ENCODE results near the gene C9orf50.
A peak's percentile ranks its signal among the peaks of the same experiment; 100 is the strongest.

The C9orf50 gene

DNA sequence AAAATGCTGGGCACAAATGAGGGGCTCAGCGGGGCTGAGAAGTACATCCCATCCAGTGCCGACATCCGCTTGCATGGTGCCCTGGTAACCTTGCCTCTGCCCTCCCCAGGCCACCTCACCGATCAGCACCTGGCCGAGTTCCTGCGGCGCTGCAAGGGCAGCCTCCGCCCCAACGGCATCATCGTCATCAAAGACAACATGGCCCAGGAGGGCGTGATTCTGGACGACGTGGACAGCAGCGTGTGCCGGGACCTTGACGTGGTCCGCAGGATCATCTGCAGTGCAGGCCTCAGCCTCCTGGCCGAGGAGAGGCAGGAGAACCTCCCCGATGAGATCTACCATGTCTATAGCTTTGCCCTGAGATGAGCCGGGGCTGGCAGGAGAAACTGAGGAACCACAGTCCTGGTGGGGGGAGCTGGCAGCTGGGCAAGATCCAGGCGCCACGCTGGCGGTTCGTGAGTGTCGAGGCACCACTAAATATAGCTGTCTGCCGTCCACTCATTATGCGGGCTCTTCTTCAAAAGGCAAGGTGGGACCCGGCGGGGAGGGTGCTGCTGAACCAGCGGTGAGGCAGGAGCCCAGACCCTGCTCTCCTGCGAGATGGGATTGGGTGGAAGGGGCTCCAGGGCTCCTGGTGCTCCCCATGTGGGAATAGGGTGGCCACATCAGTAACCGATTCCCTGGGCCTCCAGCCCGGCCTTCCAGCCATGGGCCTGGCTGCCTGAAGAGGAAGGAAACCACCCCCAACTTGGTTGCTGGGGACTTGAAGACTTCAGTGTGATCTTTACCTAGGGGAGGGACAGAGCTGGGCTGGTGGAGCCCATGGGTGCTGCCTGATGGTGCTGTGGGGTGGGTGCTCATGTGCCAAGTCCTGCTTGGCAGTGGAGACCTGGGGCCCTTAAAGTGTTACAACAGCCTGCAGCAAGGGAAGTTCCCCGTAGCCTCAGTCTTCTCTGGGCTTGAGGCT is 14.5 kb upstream of the C9orf50 start:
- Mint-ChIP-seq H3K4me1 (peaks cover 26% of the 10 kb centered on the region), H3K4me3 (no peak overlapping the region), H3K27ac (ENCODE audit: low read depth) (no peak overlapping the region), H3K9me3 (no peaks in the 10 kb centered on the region), H3K27me3 (no peaks in the 10 kb centered on the region), H3K36me3 (ENCODE audit: insufficient read depth) (peaks cover 33% of the 10 kb centered on the region)
- DNase-seq (ENCODE audit: low spot score in 2 of 2) (no peak), ATAC-seq (replicated peaks; ENCODE audit: extremely low read depth, poor library complexity, severe bottlenecking) (no peak)

- H3K27ac Mint-ChIP-seq (ENCODE audit: low read depth), result no peak overlapping the region
- H3K36me3 Mint-ChIP-seq (ENCODE audit: insufficient read depth), result peaks cover 33% of the 10 kb centered on the region
- H3K4me3 Mint-ChIP-seq, result no peak overlapping the region
- DNase-seq (ENCODE audit: low spot score in 2 of 2), result no peak
- peaks cover 35% of the 10 kb centered on the region for H3K4me1 Mint-ChIP-seq
- no peak for ATAC-seq (replicated peaks; ENCODE audit: extremely low read depth, poor library complexity, severe bottlenecking)
- no peaks in the 10 kb centered on the region for H3K9me3 Mint-ChIP-seq
- no peaks in the 10 kb centered on the region for H3K27me3 Mint-ChIP-seq
Observed at GRCh38 chr9:129633848-129634247, 12.9 kb upstream of the C9orf50 start.

DNA sequence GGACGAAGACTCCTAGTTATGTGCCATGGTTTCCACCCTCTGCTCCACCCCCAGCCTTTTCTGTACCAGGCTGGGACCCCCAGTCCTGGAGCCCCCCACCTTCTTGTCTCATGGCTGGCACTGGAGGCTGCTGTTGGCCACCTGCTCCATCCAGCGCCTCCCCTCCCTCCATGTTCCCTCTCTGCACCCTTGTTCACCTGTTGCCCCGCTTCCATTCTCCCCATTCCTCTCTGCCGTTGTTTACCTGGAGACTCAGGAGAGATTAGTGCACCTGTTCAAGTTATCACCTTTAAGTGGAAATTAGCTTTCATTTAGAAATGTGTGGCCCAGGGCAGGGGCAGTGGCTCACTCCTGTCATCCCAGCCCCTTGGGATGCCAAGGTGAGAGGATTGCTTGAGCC is 12.3 kb upstream of the C9orf50 start:
- ATAC-seq (replicated peaks; ENCODE audit: extremely low read depth, poor library complexity, severe bottlenecking) (no peak), DNase-seq (ENCODE audit: low spot score in 2 of 2) (no peak)
- no peaks in the 10 kb centered on the region for H3K9me3 Mint-ChIP-seq
- H3K4me1 Mint-ChIP-seq, result peaks cover 37% of the 10 kb centered on the region
- H3K36me3 Mint-ChIP-seq (ENCODE audit: insufficient read depth), result peaks cover 31% of the 10 kb centered on the region
- no peaks in the 10 kb centered on the region for H3K27me3 Mint-ChIP-seq
- no peak overlapping the region for H3K27ac Mint-ChIP-seq (ENCODE audit: low read depth)
- H3K4me3 Mint-ChIP-seq, result no peak overlapping the region

DNA sequence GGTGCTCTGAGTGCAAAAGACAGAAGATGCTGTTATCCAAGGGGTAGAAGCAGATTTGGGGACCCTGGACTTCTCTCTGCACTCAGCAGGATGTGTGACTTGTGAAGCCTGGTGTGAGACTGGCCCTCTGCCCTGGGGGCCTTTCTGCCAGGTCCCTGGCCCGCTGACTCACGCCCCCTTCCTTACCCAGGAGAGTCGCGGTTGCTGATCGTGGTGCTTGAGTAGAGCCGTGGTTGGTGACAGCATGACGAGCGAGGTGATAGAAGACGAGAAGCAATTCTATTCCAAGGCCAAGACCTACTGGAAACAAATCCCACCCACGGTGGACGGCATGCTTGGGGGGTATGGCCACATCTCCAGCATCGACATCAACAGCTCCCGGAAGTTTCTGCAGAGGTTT is 11.6 kb upstream of the C9orf50 start:
- H3K4me3 Mint-ChIP-seq, result no peak overlapping the region

GRCh38 chr9:129631674-129632129 is 10.8 kb upstream of the C9orf50 start:
- no peak for ATAC-seq (replicated peaks; ENCODE audit: extremely low read depth, poor library complexity, severe bottlenecking)

More for the DNA sequence above, 11.6 kb upstream of the C9orf50 start:
- Mint-ChIP-seq H3K4me1 (peaks cover 36% of the 10 kb centered on the region), H3K27ac (ENCODE audit: low read depth) (no peak overlapping the region), H3K9me3 (no peaks in the 10 kb centered on the region), H3K36me3 (ENCODE audit: insufficient read depth) (peaks cover 33% of the 10 kb centered on the region), H3K27me3 (no peaks in the 10 kb centered on the region)
- ATAC-seq (replicated peaks; ENCODE audit: extremely low read depth, poor library complexity, severe bottlenecking) (no peak), DNase-seq (ENCODE audit: low spot score in 2 of 2) (no peak)

DNA sequence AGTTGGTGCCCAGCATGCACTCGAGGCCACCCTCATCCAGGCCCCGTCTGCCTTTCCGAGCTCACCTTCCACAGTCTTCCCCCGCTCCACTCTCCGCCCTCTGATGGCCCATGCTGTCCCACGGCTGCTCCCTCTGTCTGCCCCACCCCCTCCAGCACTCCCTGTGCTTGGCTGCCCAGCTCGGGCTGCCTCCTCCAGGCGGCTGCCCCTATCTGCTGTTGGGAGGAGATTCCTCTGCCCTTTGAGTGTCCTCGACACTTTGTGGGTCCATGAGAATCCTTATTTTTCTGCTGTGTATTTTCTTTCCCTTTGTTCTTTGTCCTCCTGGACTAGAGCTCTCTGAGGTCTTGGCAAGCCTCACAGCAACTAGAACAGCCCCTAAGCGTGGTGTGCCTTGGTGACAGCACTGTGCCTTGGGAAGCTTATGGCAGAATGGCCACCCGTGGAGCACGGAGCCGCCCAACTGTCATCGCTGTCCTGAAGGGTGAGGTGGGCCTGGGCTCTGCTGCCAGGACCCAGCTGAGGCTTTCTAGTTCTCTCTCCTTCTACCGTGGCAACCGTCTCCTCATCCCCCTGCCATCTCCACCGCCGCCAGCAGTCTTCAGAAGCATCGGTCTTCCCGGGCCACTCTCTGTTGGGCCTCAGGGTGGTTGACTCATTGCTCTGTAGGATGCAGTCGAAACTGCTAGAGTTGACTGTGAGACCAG is 10.2 kb upstream of the C9orf50 start:
- Mint-ChIP-seq H3K27ac (ENCODE audit: low read depth) (peak overlapping the region; percentile 89), H3K4me3 (no peak overlapping the region), H3K9me3 (no peaks in the 10 kb centered on the region), H3K36me3 (ENCODE audit: insufficient read depth) (peaks cover 36% of the 10 kb centered on the region), H3K27me3 (no peaks in the 10 kb centered on the region), H3K4me1 (peaks cover 45% of the 10 kb centered on the region)
- DNase-seq (ENCODE audit: low spot score in 2 of 2) (no peak), ATAC-seq (replicated peaks; ENCODE audit: extremely low read depth, poor library complexity, severe bottlenecking) (no peak)

More at GRCh38 chr9:129631674-129632129, 10.8 kb upstream of the C9orf50 start:
- no peak for DNase-seq (ENCODE audit: low spot score in 2 of 2)
- Mint-ChIP-seq H3K27ac (ENCODE audit: low read depth) (peak overlapping the region; percentile 89), H3K4me1 (peaks cover 44% of the 10 kb centered on the region), H3K9me3 (no peaks in the 10 kb centered on the region), H3K36me3 (ENCODE audit: insufficient read depth) (peaks cover 35% of the 10 kb centered on the region), H3K4me3 (no peak overlapping the region), H3K27me3 (no peaks in the 10 kb centered on the region)

GRCh38 chr9:129629251-129629820 is 8.4 kb upstream of the C9orf50 start:
- Mint-ChIP-seq H3K36me3 (ENCODE audit: insufficient read depth) (peaks cover 32% of the 10 kb centered on the region), H3K4me1 (peaks cover 51% of the 10 kb centered on the region), H3K27ac (ENCODE audit: low read depth) (no peak overlapping the region), H3K9me3 (no peaks in the 10 kb centered on the region), H3K27me3 (no peaks in the 10 kb centered on the region), H3K4me3 (no peak overlapping the region)
- ATAC-seq (replicated peaks; ENCODE audit: extremely low read depth, poor library complexity, severe bottlenecking), result no peak
- DNase-seq (ENCODE audit: low spot score in 2 of 2), result no peak

DNA sequence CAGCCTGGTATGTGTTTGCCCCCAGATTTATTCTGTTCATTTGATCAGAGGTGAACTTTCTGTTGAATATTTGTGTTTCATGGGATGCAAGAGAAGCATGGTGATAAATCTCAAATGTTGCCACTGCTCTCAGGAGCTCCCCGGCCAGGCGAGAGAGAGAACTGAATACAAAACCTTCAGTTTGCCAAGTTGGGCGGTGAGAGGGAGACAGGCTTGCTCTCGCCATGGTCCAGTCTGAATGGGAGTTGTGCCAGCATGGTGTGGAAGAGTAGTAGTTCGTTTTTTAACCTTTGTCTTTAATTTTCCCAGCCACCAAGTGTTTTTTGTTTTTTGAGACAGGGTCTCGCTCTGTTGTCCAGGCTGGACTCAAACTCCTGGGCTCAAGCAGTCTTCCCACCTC is 7.8 kb upstream of the C9orf50 start:
- Mint-ChIP-seq H3K9me3 (no peaks in the 10 kb centered on the region), H3K27me3 (no peaks in the 10 kb centered on the region), H3K4me1 (peaks cover 54% of the 10 kb centered on the region), H3K27ac (ENCODE audit: low read depth) (peak overlapping the region; percentile 53), H3K4me3 (no peak overlapping the region), H3K36me3 (ENCODE audit: insufficient read depth) (peaks cover 32% of the 10 kb centered on the region)
- ATAC-seq (replicated peaks; ENCODE audit: extremely low read depth, poor library complexity, severe bottlenecking) (no peak), DNase-seq (ENCODE audit: low spot score in 2 of 2) (no peak)

- H3K4me1 Mint-ChIP-seq, result peaks cover 54% of the 10 kb centered on the region
- peak overlapping the region; percentile 89 for H3K4me3 Mint-ChIP-seq
- H3K9me3 Mint-ChIP-seq, result no peaks in the 10 kb centered on the region
- ATAC-seq (replicated peaks; ENCODE audit: extremely low read depth, poor library complexity, severe bottlenecking) (no peak), DNase-seq (ENCODE audit: low spot score in 2 of 2) (no peak)
- peak overlapping the region; percentile 95 for H3K27ac Mint-ChIP-seq (ENCODE audit: low read depth)
- H3K36me3 Mint-ChIP-seq (ENCODE audit: insufficient read depth), result peaks cover 34% of the 10 kb centered on the region
- H3K27me3 Mint-ChIP-seq, result no peaks in the 10 kb centered on the region
Observed at GRCh38 chr9:129627556-129628440, 6.9 kb upstream of the C9orf50 start.

DNA sequence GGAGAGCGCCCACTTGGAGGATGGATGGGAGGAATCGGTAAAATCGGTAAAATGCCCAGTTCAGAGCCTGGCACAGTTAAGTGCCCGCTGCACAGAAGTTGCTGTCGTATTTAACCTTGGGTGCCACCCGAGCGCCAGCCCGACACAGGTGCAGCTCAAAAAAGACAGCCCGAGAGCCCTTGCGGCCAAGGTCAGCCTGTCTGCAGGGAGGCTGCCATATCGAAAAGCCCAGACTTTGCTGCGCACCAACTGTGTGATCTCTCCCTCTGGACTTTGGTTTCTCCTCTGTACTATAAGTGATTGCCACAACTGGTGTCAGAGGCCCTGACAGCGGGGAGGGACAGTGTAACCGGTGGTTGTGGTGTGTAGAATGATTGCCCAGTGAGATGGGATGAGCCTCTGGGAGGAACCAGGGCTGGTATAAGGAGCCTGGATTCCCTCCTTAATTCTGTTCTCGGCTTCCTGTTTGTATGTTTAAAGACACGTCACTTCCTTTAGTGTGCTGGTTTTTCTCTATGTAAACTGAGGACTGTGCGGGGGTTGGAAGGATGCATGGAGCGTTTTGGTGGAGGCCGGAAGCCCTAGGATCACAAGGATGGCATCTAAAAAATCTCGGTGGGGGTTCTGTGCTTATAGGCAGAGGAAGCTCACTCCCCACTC is 5.9 kb upstream of the C9orf50 start:
- no peaks in the 10 kb centered on the region for H3K27me3 Mint-ChIP-seq
- peak; percentile 45 for ATAC-seq (replicated peaks; ENCODE audit: extremely low read depth, poor library complexity, severe bottlenecking)
- peak; percentile 31 to 48 for DNase-seq (ENCODE audit: low spot score in 2 of 2)
- peaks cover 29% of the 10 kb centered on the region for H3K36me3 Mint-ChIP-seq (ENCODE audit: insufficient read depth)
- no peaks in the 10 kb centered on the region for H3K9me3 Mint-ChIP-seq
- H3K4me3 Mint-ChIP-seq, result peak overlapping the region; percentile 89
- peak overlapping the region; percentile 95 for H3K27ac Mint-ChIP-seq (ENCODE audit: low read depth)
- peaks cover 51% of the 10 kb centered on the region for H3K4me1 Mint-ChIP-seq

- H3K9me3 Mint-ChIP-seq, result no peaks in the 10 kb centered on the region
- H3K4me1 Mint-ChIP-seq, result peaks cover 45% of the 10 kb centered on the region
- H3K27me3 Mint-ChIP-seq, result peaks cover 6% of the 10 kb centered on the region
- peaks cover 23% of the 10 kb centered on the region for H3K36me3 Mint-ChIP-seq (ENCODE audit: insufficient read depth)
- DNase-seq (ENCODE audit: low spot score in 2 of 2) (peak; percentile 90 to 91), ATAC-seq (replicated peaks; ENCODE audit: extremely low read depth, poor library complexity, severe bottlenecking) (peak; percentile 75)
- peak within 1 kb of the TSS; percentile 89 for H3K4me3 Mint-ChIP-seq
- H3K27ac Mint-ChIP-seq (ENCODE audit: low read depth), result peak within 1 kb of the TSS; percentile 95
Observed at GRCh38 chr9:129626079-129626624, 5.3 kb upstream of the C9orf50 start, which contains the start of gene NTMT1. Gene NTMT1, plus strand, starts transcription at chr9:129626163. Its CDS starts 6,541 bp downstream, at chr9:129632704.

All from central memory CD8-positive, alpha-beta T cell (primary cell).